DND-41 (cell line): ENCODE data around the gene PMEPA1.

Experiments used
- ATAC-seq: fragments of 200-7000 bp; cut with Tn5 transposase; 3 replicates; pipeline ENCODE4 v1.9.1; 2021; ENCODE audit warnings: low read depth; ENCODE audit not compliant: insufficient read depth
- DNase-seq: peaks from one replicate; pipeline ENCODE4 v3.0.0-alpha.2; 2020
- H2AFZ ChIP-seq: 2 replicates; pipeline ENCODE4 v1.6.0; 2012; ENCODE audit warnings: low read depth, low read length
- H3K27ac ChIP-seq: 2 replicates; pipeline ENCODE4 v1.5.1; 2012; ENCODE audit warnings: low read length, inconsistent platforms
- H3K27me3 ChIP-seq: fragments of 200-600 bp; sonication (generic); 2 replicates; pipeline ENCODE4 v1.6.0; 2012; ENCODE audit warnings: low read length, mild to moderate bottlenecking, inconsistent platforms; ENCODE audit not compliant: insufficient read depth, poor library complexity
- H3K36me3 ChIP-seq: 2 replicates; pipeline ENCODE4 v1.5.1; 2012; ENCODE audit warnings: low read length, inconsistent platforms; ENCODE audit not compliant: insufficient read depth
- H3K4me1 ChIP-seq: 2 replicates; pipeline ENCODE4 v1.5.1; 2012; ENCODE audit warnings: mild to moderate bottlenecking, low read length; ENCODE audit not compliant: insufficient read depth
- H3K4me2 ChIP-seq: 2 replicates; pipeline ENCODE4 v1.6.0; 2012; ENCODE audit warnings: mild to moderate bottlenecking, moderate library complexity, low read length, inconsistent platforms; ENCODE audit not compliant: insufficient read depth
- H3K4me3 ChIP-seq, 2 experiments: fragments of 200-600 bp in 1 of 2; shearing (Covaris generic) in 1 of 2; 2 replicates each; pipeline ENCODE4 v1.5.1; 2012 to 2016; ENCODE audit warnings: inconsistent platforms in 2 of 2, low read length in 2 of 2, mild to moderate bottlenecking in 2 of 2, low read depth in 1 of 2, moderate library complexity in 1 of 2
- H3K79me2 ChIP-seq: 2 replicates; pipeline ENCODE4 v1.6.0; 2012; ENCODE audit warnings: low read length, inconsistent platforms; ENCODE audit not compliant: insufficient read depth
- H3K9ac ChIP-seq: 2 replicates; pipeline ENCODE4 v1.6.0; 2012; ENCODE audit warnings: low read depth, mild to moderate bottlenecking, inconsistent platforms, low read length, moderate library complexity
- H3K9me3 ChIP-seq: 2 replicates; pipeline ENCODE4 v1.5.1; 2012; ENCODE audit warnings: low read length, moderate library complexity, mild to moderate bottlenecking, inconsistent platforms; ENCODE audit not compliant: insufficient read depth, severe bottlenecking
- H4K20me1 ChIP-seq: 2 replicates; pipeline ENCODE4 v1.6.0; 2012; ENCODE audit warnings: low read length; ENCODE audit not compliant: insufficient read depth
- CTCF ChIP-seq: IDR thresholded peaks from 2 replicates; pipeline ENCODE4 v1.5.1; 2012; ENCODE audit warnings: borderline replicate concordance, low read length, moderate library complexity, mild to moderate bottlenecking; ENCODE audit not compliant: poor library complexity, severe bottlenecking; ENCODE audit errors: extremely low read depth
- EZH2 ChIP-seq: IDR thresholded peaks from 3 replicates; pipeline ENCODE4 v1.6.1; 2012; ENCODE audit warnings: borderline replicate concordance, low read depth, mild to moderate bottlenecking, moderate library complexity, low read length, inconsistent platforms; ENCODE audit not compliant: severe bottlenecking

The PMEPA1 gene

GRCh38 chr20:57605878-57606277 is 103.9 kb downstream of the PMEPA1 start:
- Histone ChIP-seq H2AFZ (no peak overlapping the region), H3K36me3 (no peaks in the 10 kb centered on the region), H3K79me2 (no peaks in the 10 kb centered on the region), H3K27ac (no peak overlapping the region), H3K4me3 (no peak overlapping the region), H3K4me2 (no peak overlapping the region), H4K20me1 (peaks cover 20% of the 10 kb centered on the region; the same call in 1 of the 2 replicates), H3K9me3 (no peaks in the 10 kb centered on the region), H3K4me1 (no peaks in the 10 kb centered on the region), H3K27me3 (peaks cover 42% of the 10 kb centered on the region), H3K9ac (no peak overlapping the region)
- TF ChIP-seq EZH2 (no peak), CTCF (no peak)
- DNase-seq (no peak), ATAC-seq (no peak)

- H3K79me2 ChIP-seq, result no peaks in the 10 kb centered on the region
- no peak for TF ChIP-seq CTCF
- no peak for TF ChIP-seq EZH2
- H3K4me2 ChIP-seq, result no peak overlapping the region
- DNase-seq, result no peak
- no peaks in the 10 kb centered on the region for H3K9me3 ChIP-seq
- H3K4me3 ChIP-seq, result no peak overlapping the region
- no peak for ATAC-seq
- peaks cover 45% of the 10 kb centered on the region for H3K27me3 ChIP-seq
- no peak overlapping the region for H3K9ac ChIP-seq
- no peak overlapping the region for H2AFZ ChIP-seq
- H3K27ac ChIP-seq, result no peak overlapping the region
- H3K4me1 ChIP-seq, result no peaks in the 10 kb centered on the region
- peaks cover 19% of the 10 kb centered on the region; the same call in 1 of the 2 replicates for H4K20me1 ChIP-seq
- no peaks in the 10 kb centered on the region for H3K36me3 ChIP-seq
Measured at GRCh38 chr20:57605045-57605444, 104.8 kb downstream of the PMEPA1 start.

GRCh38 chr20:57603120-57603519 is 106.7 kb downstream of the PMEPA1 start:
- Histone ChIP-seq H3K9ac (no peak overlapping the region), H3K79me2 (no peaks in the 10 kb centered on the region), H3K27me3 (peaks cover 35% of the 10 kb centered on the region), H3K9me3 (no peaks in the 10 kb centered on the region), H2AFZ (no peak overlapping the region), H3K36me3 (no peaks in the 10 kb centered on the region), H3K27ac (no peak overlapping the region), H4K20me1 (peaks cover 16% of the 10 kb centered on the region), H3K4me3 (no peak overlapping the region), H3K4me1 (no peaks in the 10 kb centered on the region), H3K4me2 (no peak overlapping the region)
- DNase-seq (no peak), ATAC-seq (no peak)
- TF ChIP-seq EZH2, result no peak
- TF ChIP-seq CTCF, result no peak

GRCh38 chr20:57601737-57602136 is 108.1 kb downstream of the PMEPA1 start:
- H3K9me3 ChIP-seq, result no peaks in the 10 kb centered on the region
- no peak overlapping the region for H3K27ac ChIP-seq
- no peak overlapping the region for H3K4me2 ChIP-seq
- peaks cover 28% of the 10 kb centered on the region for H3K27me3 ChIP-seq
- no peak overlapping the region for H3K9ac ChIP-seq
- peaks cover 25% of the 10 kb centered on the region for H4K20me1 ChIP-seq
- H3K4me1 ChIP-seq, result no peaks in the 10 kb centered on the region; the same call in 1 of the 2 replicates
- no peaks in the 10 kb centered on the region for H3K79me2 ChIP-seq
- ATAC-seq, result no peak
- TF ChIP-seq CTCF (no peak), EZH2 (no peak)
- no peaks in the 10 kb centered on the region for H3K36me3 ChIP-seq
- H3K4me3 ChIP-seq, result no peak overlapping the region
- DNase-seq, result no peak
- H2AFZ ChIP-seq, result no peak overlapping the region
